ENCODE data around the gene PRAC2.

Gene PRAC2

DNA sequence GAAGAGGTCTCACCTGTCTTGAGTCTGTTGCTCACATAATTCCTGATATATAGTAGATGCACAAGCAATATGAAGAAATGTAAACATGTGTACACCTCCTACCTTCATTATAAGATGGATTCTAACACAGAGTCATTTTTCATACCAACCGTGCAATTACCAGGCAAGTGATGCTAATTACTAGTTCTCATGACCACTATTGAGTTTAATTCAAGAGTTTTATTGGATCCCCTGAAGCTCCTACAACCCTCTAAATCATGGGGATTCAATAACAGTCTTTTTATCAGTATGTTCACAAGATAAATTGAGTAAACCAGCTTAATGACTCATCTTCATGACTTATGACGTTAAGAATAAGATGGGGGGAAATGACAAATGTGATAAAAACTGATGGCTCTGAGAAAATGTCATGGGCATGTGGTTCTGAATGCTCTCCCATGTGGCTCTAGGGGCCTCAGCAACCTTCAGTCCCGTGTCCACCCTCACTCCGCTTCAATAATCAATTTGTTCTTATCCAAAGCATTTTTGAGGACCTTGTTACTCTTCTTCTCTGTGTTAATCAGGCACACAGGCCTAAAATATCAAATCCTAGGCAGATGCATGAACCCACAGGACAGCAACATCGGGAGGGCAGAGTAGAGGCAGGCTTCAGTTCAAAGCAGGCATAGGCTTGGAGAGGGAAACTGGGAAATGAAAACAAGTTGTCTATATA lies 43.4 kb upstream of the PRAC2 start:
- Histone ChIP-seq H3K36me3 (ENCODE audit: control insufficient read depth in 1 of 2, insufficient read depth in 2 of 2, low read depth in 1 of 2, low read length in 2 of 2) (no peaks in the 10 kb centered on the region), H3K9ac (ENCODE audit: low read length) (no peak overlapping the region), H3K27me3 (ENCODE audit: control insufficient read depth in 1 of 2, insufficient read depth in 1 of 2, low read length in 2 of 2) (peaks cover 66 to 91% of the 10 kb centered on the region in 2 experiments), H3K18ac (ENCODE audit: low read depth in 1 of 2, low read length in 2 of 2) (no peak overlapping the region), H3K4me3 (ENCODE audit: insufficient read depth in 1 of 2, low read depth in 1 of 2, low read length in 2 of 2) (no peak overlapping the region), H3K23ac (ENCODE audit: low read length in 2 of 2) (no peak overlapping the region), H3K14ac (ENCODE audit: low read length in 2 of 2) (no peak overlapping the region), H3K9me3 (ENCODE audit: control insufficient read depth, low read length) (no peaks in the 10 kb centered on the region), H4K91ac (ENCODE audit: low read length) (no peak overlapping the region), H3K4me1 (ENCODE audit: control insufficient read depth, insufficient read depth, low read depth, low read length) (peaks cover 5% of the 10 kb centered on the region), H3K27ac (ENCODE audit: low read length, poor library complexity, severe bottlenecking) (no peak overlapping the region), H2BK120ac (ENCODE audit: low read depth, low read length) (no peak overlapping the region), H2AFZ (ENCODE audit: low read depth, low read length) (no peak overlapping the region), H2AK5ac (ENCODE audit: low read length, severe bottlenecking) (no peak overlapping the region), H4K8ac (ENCODE audit: low read length) (no peak overlapping the region), H2BK12ac (ENCODE audit: low read length in 2 of 2) (no peak overlapping the region), H2BK5ac (ENCODE audit: low read depth, low read length, poor library complexity, severe bottlenecking) (no peak overlapping the region), H3K4me2 (ENCODE audit: low read length, poor library complexity, severe bottlenecking) (no peak overlapping the region), H3K79me1 (replicated peaks; ENCODE audit: low read length, poor library complexity, severe bottlenecking) (no peaks in the 10 kb centered on the region), H3K4ac (ENCODE audit: low read depth in 1 of 2, low read length in 2 of 2) (no peak overlapping the region), H2BK15ac (ENCODE audit: low read depth, poor library complexity, severe bottlenecking) (no peak overlapping the region)
- peak; percentile 31 for DNase-seq
- 84% methylated on average over 4 of the region's 5 CpGs for WGBS

DNA sequence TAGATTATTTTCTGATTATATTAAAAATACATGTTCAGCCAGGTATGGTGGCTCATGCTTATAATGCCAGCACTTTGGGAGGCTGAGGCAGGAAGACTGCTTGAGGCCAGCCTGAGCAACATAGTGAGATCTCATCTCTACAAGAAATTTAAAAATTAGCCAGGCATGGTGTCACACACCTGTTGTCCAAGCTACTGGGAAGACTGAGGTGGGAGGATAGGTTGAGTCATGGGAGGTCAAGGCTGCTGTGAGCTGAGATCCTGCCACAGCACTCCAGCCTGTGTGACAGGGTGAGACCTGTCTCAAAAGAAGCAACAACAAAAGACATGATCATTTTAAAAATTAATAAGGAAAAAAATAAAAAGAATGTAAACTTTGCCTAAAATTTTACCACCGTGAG lies 41.4 kb upstream of the PRAC2 start:
- Histone ChIP-seq H3K18ac (ENCODE audit: low read depth in 1 of 2, low read length in 2 of 2) (no peak overlapping the region), H3K9ac (ENCODE audit: low read length) (no peak overlapping the region)
- 100% methylated on average over 1 of the region's 1 CpG for WGBS

DNA sequence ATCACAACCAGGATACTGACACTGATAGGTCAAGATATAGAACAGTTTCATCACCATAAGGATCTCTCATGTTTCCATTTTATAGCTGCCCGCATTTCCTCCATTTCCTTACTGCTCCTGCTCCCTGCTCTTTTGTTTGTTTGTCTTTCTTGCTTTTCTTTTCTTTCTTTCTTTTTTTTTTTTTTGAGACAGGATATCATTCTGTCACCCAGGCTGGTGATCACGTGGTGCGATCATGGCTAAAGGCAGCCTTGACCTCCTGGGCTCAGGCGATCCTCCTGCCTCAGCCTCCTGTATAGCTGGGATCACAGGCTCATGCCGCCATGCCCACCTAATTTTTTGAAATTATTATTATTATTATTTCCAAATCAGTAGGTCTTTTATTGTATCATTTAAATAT lies 32.3 kb upstream of the PRAC2 start:
- Histone ChIP-seq H2BK5ac (ENCODE audit: low read depth, low read length, poor library complexity, severe bottlenecking) (no peak overlapping the region), H3K4me3 (ENCODE audit: insufficient read depth in 1 of 2, low read depth in 1 of 2, low read length in 2 of 2) (no peak overlapping the region), H3K4me1 (ENCODE audit: control insufficient read depth, insufficient read depth, low read depth, low read length) (no peaks in the 10 kb centered on the region), H3K36me3 (ENCODE audit: control insufficient read depth in 1 of 2, insufficient read depth in 2 of 2, low read depth in 1 of 2, low read length in 2 of 2) (no peaks in the 10 kb centered on the region), H4K91ac (ENCODE audit: low read length) (no peak overlapping the region), H3K18ac (ENCODE audit: low read depth in 1 of 2, low read length in 2 of 2) (no peak overlapping the region), H3K27ac (ENCODE audit: low read length, poor library complexity, severe bottlenecking) (no peak overlapping the region), H2BK12ac (ENCODE audit: low read length in 2 of 2) (no peak overlapping the region), H3K14ac (ENCODE audit: low read length in 2 of 2) (no peak overlapping the region), H3K79me1 (replicated peaks; ENCODE audit: low read length, poor library complexity, severe bottlenecking) (no peaks in the 10 kb centered on the region), H3K4me2 (ENCODE audit: low read length, poor library complexity, severe bottlenecking) (no peak overlapping the region), H3K4ac (ENCODE audit: low read depth in 1 of 2, low read length in 2 of 2) (no peak overlapping the region), H3K9me3 (ENCODE audit: control insufficient read depth, low read length) (no peaks in the 10 kb centered on the region), H3K27me3 (ENCODE audit: control insufficient read depth in 1 of 2, insufficient read depth in 1 of 2, low read length in 2 of 2) (peaks cover 17 to 40% of the 10 kb centered on the region in 2 experiments), H4K8ac (ENCODE audit: low read length) (no peak overlapping the region), H2AFZ (ENCODE audit: low read depth, low read length) (no peak overlapping the region), H3K9ac (ENCODE audit: low read length) (no peak overlapping the region), H2BK120ac (ENCODE audit: low read depth, low read length) (no peak overlapping the region), H2BK15ac (ENCODE audit: low read depth, poor library complexity, severe bottlenecking) (no peak overlapping the region), H2AK5ac (ENCODE audit: low read length, severe bottlenecking) (no peak overlapping the region), H3K23ac (ENCODE audit: low read length in 2 of 2) (no peak overlapping the region)
- no peak for DNase-seq
- WGBS, result 84% methylated on average over 3 of the region's 5 CpGs

More for the DNA sequence above, 41.4 kb upstream of the PRAC2 start:
- peaks cover 67 to 81% of the 10 kb centered on the region in 2 experiments for H3K27me3 ChIP-seq (ENCODE audit: control insufficient read depth in 1 of 2, insufficient read depth in 1 of 2, low read length in 2 of 2)
- peaks cover 5% of the 10 kb centered on the region for H3K4me1 ChIP-seq (ENCODE audit: control insufficient read depth, insufficient read depth, low read depth, low read length)
- no peaks in the 10 kb centered on the region for H3K36me3 ChIP-seq (ENCODE audit: control insufficient read depth in 1 of 2, insufficient read depth in 2 of 2, low read depth in 1 of 2, low read length in 2 of 2)
- DNase-seq, result no peak
- no peak overlapping the region for H2BK120ac ChIP-seq (ENCODE audit: low read depth, low read length)
- no peak overlapping the region for H2BK15ac ChIP-seq (ENCODE audit: low read depth, poor library complexity, severe bottlenecking)
- H3K4me3 ChIP-seq (ENCODE audit: insufficient read depth in 1 of 2, low read depth in 1 of 2, low read length in 2 of 2), result no peak overlapping the region
- H3K14ac ChIP-seq (ENCODE audit: low read length in 2 of 2), result no peak overlapping the region
- no peak overlapping the region for H3K23ac ChIP-seq (ENCODE audit: low read length in 2 of 2)
- no peaks in the 10 kb centered on the region for H3K9me3 ChIP-seq (ENCODE audit: control insufficient read depth, low read length)
- no peak overlapping the region for H2BK12ac ChIP-seq (ENCODE audit: low read length in 2 of 2)
- no peak overlapping the region for H2AFZ ChIP-seq (ENCODE audit: low read depth, low read length)
- no peak overlapping the region for H3K27ac ChIP-seq (ENCODE audit: low read length, poor library complexity, severe bottlenecking)
- no peak overlapping the region for H2AK5ac ChIP-seq (ENCODE audit: low read length, severe bottlenecking)
- no peak overlapping the region for H4K8ac ChIP-seq (ENCODE audit: low read length)
- H3K79me1 ChIP-seq (replicated peaks; ENCODE audit: low read length, poor library complexity, severe bottlenecking), result no peaks in the 10 kb centered on the region
- no peak overlapping the region for H2BK5ac ChIP-seq (ENCODE audit: low read depth, low read length, poor library complexity, severe bottlenecking)
- H4K91ac ChIP-seq (ENCODE audit: low read length), result no peak overlapping the region
- no peak overlapping the region for H3K4me2 ChIP-seq (ENCODE audit: low read length, poor library complexity, severe bottlenecking)
- no peak overlapping the region for H3K4ac ChIP-seq (ENCODE audit: low read depth in 1 of 2, low read length in 2 of 2)

DNA sequence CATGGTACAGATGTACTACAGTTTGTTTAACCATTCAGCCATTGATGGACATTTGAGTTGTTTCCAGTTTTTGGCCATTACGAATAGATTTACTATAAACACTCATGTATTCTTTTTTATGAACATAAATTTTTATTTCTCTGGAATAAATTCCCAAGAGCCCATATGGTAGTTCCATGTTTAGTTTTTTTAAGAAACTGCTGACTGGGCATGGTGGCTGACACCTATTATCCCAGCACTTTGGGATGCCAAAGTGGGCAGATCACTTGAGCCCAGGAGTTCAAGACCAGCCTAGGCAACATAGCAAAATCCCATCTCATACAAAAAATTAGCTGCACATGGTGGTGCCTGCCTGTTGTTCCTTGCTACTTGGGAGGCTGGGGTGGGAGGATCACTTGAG lies 30.9 kb upstream of the PRAC2 start:
- peaks cover 14 to 47% of the 10 kb centered on the region in 2 experiments for H3K27me3 ChIP-seq (ENCODE audit: control insufficient read depth in 1 of 2, insufficient read depth in 1 of 2, low read length in 2 of 2)
- no peak overlapping the region for H4K91ac ChIP-seq (ENCODE audit: low read length)
- H3K79me1 ChIP-seq (replicated peaks; ENCODE audit: low read length, poor library complexity, severe bottlenecking), result no peaks in the 10 kb centered on the region
- no peak overlapping the region for H3K23ac ChIP-seq (ENCODE audit: low read length in 2 of 2)
- H2AK5ac ChIP-seq (ENCODE audit: low read length, severe bottlenecking), result no peak overlapping the region
- H4K8ac ChIP-seq (ENCODE audit: low read length), result no peak overlapping the region
- DNase-seq, result no peak
- H3K36me3 ChIP-seq (ENCODE audit: control insufficient read depth in 1 of 2, insufficient read depth in 2 of 2, low read depth in 1 of 2, low read length in 2 of 2), result no peaks in the 10 kb centered on the region
- no peak overlapping the region for H2BK5ac ChIP-seq (ENCODE audit: low read depth, low read length, poor library complexity, severe bottlenecking)
- no peak overlapping the region for H2BK12ac ChIP-seq (ENCODE audit: low read length in 2 of 2)
- no peaks in the 10 kb centered on the region for H3K4me1 ChIP-seq (ENCODE audit: control insufficient read depth, insufficient read depth, low read depth, low read length)
- H3K18ac ChIP-seq (ENCODE audit: low read depth in 1 of 2, low read length in 2 of 2), result no peak overlapping the region
- no peak overlapping the region for H2BK120ac ChIP-seq (ENCODE audit: low read depth, low read length)
- no peak overlapping the region for H2AFZ ChIP-seq (ENCODE audit: low read depth, low read length)
- no peak overlapping the region for H3K4me2 ChIP-seq (ENCODE audit: low read length, poor library complexity, severe bottlenecking)
- H2BK15ac ChIP-seq (ENCODE audit: low read depth, poor library complexity, severe bottlenecking), result no peak overlapping the region
- no CpG with 5 or more reads among the region's 1 CpG for WGBS
- no peak overlapping the region for H3K14ac ChIP-seq (ENCODE audit: low read length in 2 of 2)
- H3K4ac ChIP-seq (ENCODE audit: low read depth in 1 of 2, low read length in 2 of 2), result no peak overlapping the region
- H3K4me3 ChIP-seq (ENCODE audit: insufficient read depth in 1 of 2, low read depth in 1 of 2, low read length in 2 of 2), result no peak overlapping the region
- no peak overlapping the region for H3K9ac ChIP-seq (ENCODE audit: low read length)
- H3K9me3 ChIP-seq (ENCODE audit: control insufficient read depth, low read length), result no peaks in the 10 kb centered on the region
- H3K27ac ChIP-seq (ENCODE audit: low read length, poor library complexity, severe bottlenecking), result no peak overlapping the region

All from mesenchymal stem cell (in vitro differentiated cells and primary cell).